T47D (cell line): Measurements from ENCODE around the gene EXOC6.

ENCODE experiments used
- DNase-seq, 2 experiments: peaks; one replicate each; pipeline versions ENCODE4 v3.0.0 to v3.0.0-alpha.2; 2011 to 2012; ENCODE audit warnings: low read depth in 1 of 2, low spot score in 1 of 2
- JUND ChIP-seq: IDR thresholded peaks from 2 replicates; pipeline ENCODE4 v1.6.1; 2012; ENCODE audit warnings: low read depth
- in situ Hi-C: cut with HindIII; loops from 2 replicates; pipeline ENCODE4 v1.10.0; 2016; ENCODE audit warnings: low sequenced_read_pairs, low pct_unique_long_range_greater_than_20kb

EXOC6 gene

GRCh38 chr10:92991513-92991912 is 143.2 kb downstream of the EXOC6 start:
- no peak for TF ChIP-seq JUND
- in situ Hi-C loops = no loop called here
- no peak for DNase-seq

DNA sequence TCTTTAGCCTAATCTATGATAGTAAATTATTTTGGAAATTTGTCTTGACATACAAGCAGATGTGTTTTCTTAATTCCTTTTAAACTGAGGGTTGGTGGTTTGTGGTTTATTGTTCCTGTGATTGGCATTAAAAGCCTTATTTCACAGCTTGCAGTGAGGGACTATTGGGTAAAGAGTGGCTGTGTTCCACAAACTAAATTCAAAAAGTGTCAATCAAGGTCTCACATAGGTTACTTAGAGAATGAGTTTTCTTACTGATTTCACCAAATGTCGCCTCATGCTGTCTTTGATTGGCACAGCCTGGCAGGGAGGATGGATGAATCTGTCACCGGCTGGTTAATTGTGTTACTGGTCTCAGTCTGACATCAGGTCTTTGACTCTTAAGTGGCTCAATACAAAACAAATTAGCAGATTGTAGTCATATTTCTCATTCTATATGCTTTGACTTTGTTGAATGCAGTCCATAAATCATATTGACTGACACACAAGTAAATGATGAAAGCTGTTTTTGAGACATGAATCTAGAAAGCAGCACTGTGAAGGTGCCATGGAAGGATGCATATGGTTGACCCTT is 145.5 kb downstream of the EXOC6 start:
- DNase-seq = no peak
- no peak for TF ChIP-seq JUND
- in situ Hi-C loops = no loop called here

- TF ChIP-seq JUND = no peak
- DNase-seq = no peak
- in situ Hi-C loops = no loop called here
These were observed 147.2 kb downstream of the EXOC6 start for GRCh38 chr10:92995509-92995908.

DNA sequence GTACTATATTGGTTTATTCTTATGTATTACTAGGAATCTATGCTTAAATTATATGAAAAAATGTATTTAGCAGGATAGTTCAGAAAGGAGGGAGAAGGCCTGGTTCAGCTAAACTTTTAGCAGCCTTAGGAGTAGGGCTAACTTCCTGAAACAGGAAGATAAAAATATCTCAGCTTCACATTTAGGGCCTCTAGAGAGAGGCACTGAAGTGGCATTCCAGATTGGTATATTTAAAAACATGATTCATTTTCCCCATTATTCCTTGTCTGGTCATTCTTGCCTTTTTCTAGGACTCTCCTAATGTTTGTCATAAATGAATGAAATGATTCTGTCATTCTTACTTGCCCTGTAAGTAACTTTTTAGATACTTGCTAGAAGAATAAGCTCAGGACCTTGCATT is 149.3 kb downstream of the EXOC6 start:
- no peak for DNase-seq
- in situ Hi-C loops = no loop called here
- no peak for TF ChIP-seq JUND

DNA sequence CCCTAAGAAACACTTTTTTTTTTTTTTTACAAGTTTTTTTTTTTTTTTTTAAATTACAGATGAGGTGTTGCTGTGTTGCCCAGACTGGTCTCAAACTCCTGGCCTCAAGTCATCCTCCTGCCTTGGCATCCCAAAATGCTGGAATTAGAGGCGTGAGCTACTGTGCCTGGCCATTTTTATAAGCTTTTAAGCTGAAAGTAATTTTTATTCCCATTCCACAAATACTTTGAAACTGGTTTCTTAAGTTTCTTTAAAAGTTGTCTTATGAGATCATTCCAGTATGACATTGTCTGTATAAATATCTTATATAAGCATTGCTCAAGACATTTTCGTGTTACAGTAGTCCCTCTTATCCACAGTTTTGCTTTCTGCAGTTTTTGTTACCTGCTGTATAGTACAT is 150.9 kb downstream of the EXOC6 start:
- TF ChIP-seq JUND = no peak
- in situ Hi-C loops = no loop called here
- no peak for DNase-seq

- DNase-seq = peak in 1 of 2 experiments; percentile 68
- TF ChIP-seq JUND = no peak
- in situ Hi-C loops = no loop called here
These were observed 158.2 kb downstream of the EXOC6 start for GRCh38 chr10:93006435-93007039.

GRCh38 chr10:93015722-93016121 is 167.4 kb downstream of the EXOC6 start:
- TF ChIP-seq JUND = no peak
- in situ Hi-C loops = no loop called here
- DNase-seq = no peak

GRCh38 chr10:93023013-93023650 is 174.8 kb downstream of the EXOC6 start:
- in situ Hi-C loops = no loop called here
- TF ChIP-seq JUND = no peak
- no peak for DNase-seq

DNA sequence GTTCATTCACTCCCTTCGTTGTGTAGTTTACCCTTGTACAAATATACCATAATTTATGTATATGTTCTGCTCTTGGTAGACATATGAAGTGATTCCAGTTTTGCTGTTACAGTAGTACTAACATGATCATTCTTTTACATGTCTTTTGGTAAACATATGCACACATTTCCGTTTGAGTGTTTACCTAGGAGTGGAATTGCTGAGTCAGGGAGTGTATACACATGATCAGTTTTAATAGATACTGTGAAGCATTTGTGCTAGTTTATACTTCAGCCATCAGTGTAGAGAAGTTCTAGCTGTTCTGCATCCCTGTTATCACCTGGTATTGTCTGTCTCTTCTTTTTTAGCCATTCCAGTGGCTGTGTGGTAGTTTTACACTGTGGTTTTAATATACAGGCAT is 177.8 kb downstream of the EXOC6 start:
- in situ Hi-C loops = no loop called here
- no peak for DNase-seq
- no peak for TF ChIP-seq JUND

DNA sequence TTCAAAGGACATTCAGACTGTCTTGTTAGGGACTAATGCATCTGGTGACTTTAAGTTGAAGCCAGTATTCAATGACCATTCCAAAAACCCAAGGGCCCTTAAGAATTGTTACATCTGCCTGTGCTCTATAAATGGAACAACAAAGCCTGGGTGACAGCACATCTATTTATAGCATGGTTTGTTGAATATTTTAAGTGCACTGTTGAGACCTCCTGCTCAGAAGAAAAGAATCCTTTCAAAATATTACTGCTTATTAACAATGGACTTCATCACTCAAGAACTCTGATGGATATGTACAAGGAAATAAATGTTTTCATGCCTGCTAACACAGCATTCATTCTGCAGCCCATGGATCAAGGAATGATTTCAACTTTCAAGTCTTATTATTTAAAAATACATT is 179.2 kb downstream of the EXOC6 start:
- no peak for DNase-seq
- in situ Hi-C loops = no loop called here
- TF ChIP-seq JUND = no peak

DNA sequence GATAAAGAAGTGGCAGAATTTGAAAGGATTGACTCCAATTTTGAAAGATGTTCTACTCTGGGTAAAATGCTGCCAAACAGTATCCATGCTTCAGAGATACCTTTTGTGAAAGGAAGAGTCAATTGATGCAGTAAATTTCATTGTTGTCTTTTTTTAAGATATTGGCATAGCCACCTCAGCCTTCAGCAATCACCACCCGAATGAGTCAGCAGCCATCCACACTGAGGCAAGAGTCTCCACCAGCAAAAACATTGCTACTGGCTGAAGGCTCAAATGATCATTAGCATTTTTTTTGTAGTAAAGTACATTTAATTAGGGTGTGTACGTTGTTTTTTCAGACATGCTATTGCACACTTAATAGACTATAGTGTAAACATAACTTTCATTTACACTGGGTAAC is 180.6 kb downstream of the EXOC6 start:
- no peak for DNase-seq
- in situ Hi-C loops = no loop called here
- no peak for TF ChIP-seq JUND

GRCh38 chr10:93030409-93030808 is 182.1 kb downstream of the EXOC6 start:
- no peak for TF ChIP-seq JUND
- no peak for DNase-seq
- in situ Hi-C loops = no loop called here

- no peak for DNase-seq
- in situ Hi-C loops = no loop called here
- TF ChIP-seq JUND = no peak
These were observed 183.9 kb downstream of the EXOC6 start for GRCh38 chr10:93032105-93032808.
